Right lobe of liver (tissue), 4 donors: ENCODE results near the gene SCFD2.
"Not testable (repeated sequence)": the region's sequence is repeated elsewhere in the genome, so short reads cannot be mapped to it uniquely, and the experiment has no call there.

Experiments
- POLR2A ChIP-seq: fragments of 450-650 bp; IDR thresholded peaks from one replicate; pipeline ENCODE4 v1.6.1; 2017; ENCODE audit warnings: antibody characterized with exemption, mild to moderate bottlenecking
- TF ChIP-seq, protein P1 (sequence below), 4 donors: fragments of 200-600 bp in 3 of 4; fragments of 450-650 bp in 1 of 4; IDR thresholded peaks; one replicate each; pipeline versions ENCODE4 v1.5.1 to v1.8.0; 2016 to 2022; ENCODE audit warnings: antibody characterized with exemption in 4 of 4, mild to moderate bottlenecking in 2 of 4
- donor health status: DM: no; HTN: no; CAD: no.
- donor health status: DM: no; HTN: no; CAD: no.
- donor health status: DM: no; HTN: yes; CAD: no.

- TF ChIP-seq POLR2A = not testable (repeated sequence)
- TF ChIP-seq, protein P1, sequence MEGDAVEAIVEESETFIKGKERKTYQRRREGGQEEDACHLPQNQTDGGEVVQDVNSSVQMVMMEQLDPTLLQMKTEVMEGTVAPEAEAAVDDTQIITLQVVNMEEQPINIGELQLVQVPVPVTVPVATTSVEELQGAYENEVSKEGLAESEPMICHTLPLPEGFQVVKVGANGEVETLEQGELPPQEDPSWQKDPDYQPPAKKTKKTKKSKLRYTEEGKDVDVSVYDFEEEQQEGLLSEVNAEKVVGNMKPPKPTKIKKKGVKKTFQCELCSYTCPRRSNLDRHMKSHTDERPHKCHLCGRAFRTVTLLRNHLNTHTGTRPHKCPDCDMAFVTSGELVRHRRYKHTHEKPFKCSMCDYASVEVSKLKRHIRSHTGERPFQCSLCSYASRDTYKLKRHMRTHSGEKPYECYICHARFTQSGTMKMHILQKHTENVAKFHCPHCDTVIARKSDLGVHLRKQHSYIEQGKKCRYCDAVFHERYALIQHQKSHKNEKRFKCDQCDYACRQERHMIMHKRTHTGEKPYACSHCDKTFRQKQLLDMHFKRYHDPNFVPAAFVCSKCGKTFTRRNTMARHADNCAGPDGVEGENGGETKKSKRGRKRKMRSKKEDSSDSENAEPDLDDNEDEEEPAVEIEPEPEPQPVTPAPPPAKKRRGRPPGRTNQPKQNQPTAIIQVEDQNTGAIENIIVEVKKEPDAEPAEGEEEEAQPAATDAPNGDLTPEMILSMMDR (IDR thresholded peaks at IDR 0.05) = not testable (repeated sequence)
These were observed 30.9 kb downstream of the SCFD2 start for GRCh38 chr4:53334916-53335315.
